ENCODE measurements around the gene PHLDB3.
A peak's percentile ranks its signal among the peaks of the same experiment; 100 is the strongest.
"Not testable (repeated sequence)": the region's sequence is repeated elsewhere in the genome, so short reads cannot be mapped to it uniquely, and the experiment has no call there.

Gene PHLDB3

DNA sequence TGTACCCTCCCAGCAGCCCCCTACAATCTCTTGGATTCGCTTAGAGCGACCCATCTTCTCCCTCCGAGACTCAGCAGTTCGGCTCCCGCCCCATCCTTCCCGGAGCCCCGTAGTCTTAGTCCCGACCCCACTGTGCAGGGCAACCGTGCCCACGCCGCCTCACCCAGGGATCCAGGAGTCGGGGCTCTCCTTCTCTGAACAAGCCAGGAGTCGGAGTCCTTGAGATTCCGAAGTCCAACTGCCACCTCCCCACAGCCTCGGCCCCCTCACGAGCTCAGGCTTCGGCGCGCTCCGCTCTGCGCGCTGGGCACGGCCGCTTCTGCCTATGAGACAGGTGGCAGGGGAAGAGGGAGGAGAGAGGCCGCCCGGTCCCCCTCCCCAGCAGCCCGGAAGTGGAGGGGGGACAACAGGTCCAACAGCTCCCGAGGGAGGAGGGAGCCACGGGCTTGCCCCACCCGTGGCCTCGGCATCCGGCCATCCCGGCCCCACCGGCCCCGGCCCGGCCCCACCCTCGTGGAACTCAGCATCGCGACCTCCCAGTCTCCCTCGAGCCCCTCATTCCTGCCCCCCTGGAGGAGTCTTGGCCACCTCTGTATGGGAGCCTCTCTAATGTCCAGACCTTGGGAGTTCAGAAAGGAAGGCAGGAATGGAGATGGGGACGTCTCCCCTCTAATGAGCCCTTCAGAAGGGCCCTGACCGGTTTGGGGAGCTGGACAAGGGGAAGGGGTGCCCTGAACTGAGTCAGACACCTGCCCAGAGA lies at the start of gene PHLDB3:
Gene PHLDB3 (minus strand): TSS at position 321 of the 760 bp plus-strand sequence. CDS start 628 bp downstream, outside the sequence.
- TF ChIP-seq, protein P1, sequence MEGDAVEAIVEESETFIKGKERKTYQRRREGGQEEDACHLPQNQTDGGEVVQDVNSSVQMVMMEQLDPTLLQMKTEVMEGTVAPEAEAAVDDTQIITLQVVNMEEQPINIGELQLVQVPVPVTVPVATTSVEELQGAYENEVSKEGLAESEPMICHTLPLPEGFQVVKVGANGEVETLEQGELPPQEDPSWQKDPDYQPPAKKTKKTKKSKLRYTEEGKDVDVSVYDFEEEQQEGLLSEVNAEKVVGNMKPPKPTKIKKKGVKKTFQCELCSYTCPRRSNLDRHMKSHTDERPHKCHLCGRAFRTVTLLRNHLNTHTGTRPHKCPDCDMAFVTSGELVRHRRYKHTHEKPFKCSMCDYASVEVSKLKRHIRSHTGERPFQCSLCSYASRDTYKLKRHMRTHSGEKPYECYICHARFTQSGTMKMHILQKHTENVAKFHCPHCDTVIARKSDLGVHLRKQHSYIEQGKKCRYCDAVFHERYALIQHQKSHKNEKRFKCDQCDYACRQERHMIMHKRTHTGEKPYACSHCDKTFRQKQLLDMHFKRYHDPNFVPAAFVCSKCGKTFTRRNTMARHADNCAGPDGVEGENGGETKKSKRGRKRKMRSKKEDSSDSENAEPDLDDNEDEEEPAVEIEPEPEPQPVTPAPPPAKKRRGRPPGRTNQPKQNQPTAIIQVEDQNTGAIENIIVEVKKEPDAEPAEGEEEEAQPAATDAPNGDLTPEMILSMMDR (conservative IDR thresholded peaks at IDR 0.05; ENCODE audit: low read depth, low read length), result no peak
- DNase-seq (ENCODE audit: low read depth), result no peak

DNA sequence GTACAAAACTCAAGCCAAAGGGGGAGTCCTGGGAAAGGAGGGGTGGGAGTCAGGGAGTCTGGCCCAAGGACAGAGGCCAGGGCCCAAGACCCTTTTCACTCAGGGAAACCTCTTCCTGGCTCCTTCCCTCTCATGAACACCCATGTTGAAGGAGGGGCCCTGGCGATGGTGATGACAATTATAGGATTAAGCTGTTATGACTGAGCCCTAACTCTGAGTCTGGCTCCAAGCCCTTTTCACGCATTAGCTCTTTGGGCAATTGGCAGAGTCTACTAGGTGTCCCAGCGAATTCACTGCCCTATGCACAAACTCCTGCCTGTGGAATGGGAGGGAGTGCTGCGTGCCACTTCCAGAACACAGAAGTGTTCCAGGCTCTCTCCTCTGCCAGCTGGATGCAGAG lies 49.1 kb upstream of the PHLDB3 start:
- DNase-seq (ENCODE audit: low read depth), result no peak
- TF ChIP-seq, protein P1 (conservative IDR thresholded peaks at IDR 0.05; ENCODE audit: low read depth, low read length), result no peak
- no peak overlapping the region for H3K4me3 ChIP-seq (ENCODE audit: low read length)

More for the DNA sequence above, at the start of gene PHLDB3:
- H3K4me3 ChIP-seq (ENCODE audit: low read length), result peak within 1 kb of the TSS; percentile 81

DNA sequence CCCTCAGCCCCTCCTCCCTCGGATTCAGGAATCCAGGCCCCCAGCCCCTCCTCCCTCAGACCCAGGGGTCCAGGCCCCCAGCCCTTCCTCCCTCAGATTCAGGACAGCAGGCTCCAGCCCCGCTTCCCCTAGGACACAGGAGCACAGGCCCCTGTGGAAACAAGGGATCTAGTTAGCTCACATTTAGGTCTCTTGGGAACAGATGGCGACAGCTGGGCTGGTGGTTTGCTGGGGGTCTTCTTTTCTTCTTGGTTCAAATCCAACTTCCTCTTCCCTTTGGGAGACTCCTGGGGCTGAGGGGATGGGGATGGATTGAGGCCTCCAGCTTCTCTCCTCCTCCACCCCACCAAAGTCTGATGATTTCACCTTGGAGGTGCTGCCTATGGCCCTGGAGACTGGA lies 48.1 kb upstream of the PHLDB3 start:
- no peak for DNase-seq (ENCODE audit: low read depth)
- TF ChIP-seq, protein P1 (conservative IDR thresholded peaks at IDR 0.05; ENCODE audit: low read depth, low read length), result no peak
- H3K4me3 ChIP-seq (ENCODE audit: low read length), result no peak overlapping the region

DNA sequence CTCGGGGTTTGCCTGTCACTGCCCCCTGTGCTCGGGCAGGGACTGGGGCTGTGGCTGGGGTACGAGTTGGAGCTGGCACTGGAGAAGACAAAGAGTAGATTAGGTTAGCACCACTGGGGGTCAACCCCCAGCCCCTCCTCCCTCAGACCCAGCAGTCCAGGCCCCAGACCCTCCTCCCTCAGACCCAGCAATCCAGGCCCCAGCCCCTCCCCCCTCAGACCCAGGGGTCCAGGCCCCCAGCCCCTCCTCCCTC lies 47.6 kb upstream of the PHLDB3 start:
- H3K4me3 ChIP-seq (ENCODE audit: low read length), result no peak overlapping the region
- TF ChIP-seq, protein P1 (conservative IDR thresholded peaks at IDR 0.05; ENCODE audit: low read depth, low read length), result no peak
- DNase-seq (ENCODE audit: low read depth), result no peak

DNA sequence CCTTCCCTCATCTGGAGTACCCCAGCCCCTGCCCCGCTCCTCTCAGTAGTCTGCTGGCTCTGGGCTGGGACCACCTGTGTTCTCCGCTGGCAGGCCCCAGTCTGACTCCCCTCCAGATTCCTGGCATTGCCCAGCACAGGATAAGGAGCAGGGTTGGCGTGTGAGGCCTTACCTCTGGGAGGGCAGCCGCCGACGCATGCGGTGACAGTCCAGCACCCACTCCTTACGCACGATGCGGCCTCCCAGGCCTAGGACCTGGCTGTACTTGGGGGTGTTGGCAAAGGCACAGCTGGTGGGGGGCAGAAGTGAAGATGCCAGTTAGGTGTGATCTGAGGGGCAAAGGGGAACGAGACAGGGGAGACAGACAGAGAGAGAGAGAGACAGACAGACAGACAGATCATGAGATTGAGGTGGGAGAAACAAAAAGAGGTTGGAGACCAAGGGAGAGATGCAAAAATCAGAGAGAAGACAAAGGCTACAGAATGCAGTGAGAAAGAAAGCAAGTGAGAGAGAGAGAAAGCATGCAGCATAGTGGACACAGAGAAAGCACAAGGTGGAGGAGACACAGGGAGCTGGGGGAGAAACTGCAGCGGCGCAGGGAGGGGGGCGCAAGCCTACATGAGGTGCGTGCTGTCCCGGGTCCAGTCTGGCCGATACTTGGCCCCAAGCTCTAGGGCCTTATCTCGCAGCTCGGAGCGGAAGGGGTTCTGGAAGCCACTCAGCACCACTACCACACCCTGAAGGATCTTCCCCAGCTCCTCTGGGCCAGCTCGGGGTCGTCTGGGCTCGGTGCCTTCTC lies 47.1 kb upstream of the PHLDB3 start:
- TF ChIP-seq, protein P1 (conservative IDR thresholded peaks at IDR 0.05; ENCODE audit: low read depth, low read length), result no peak
- H3K4me3 ChIP-seq (ENCODE audit: low read length), result no peak overlapping the region
- DNase-seq (ENCODE audit: low read depth), result no peak

DNA sequence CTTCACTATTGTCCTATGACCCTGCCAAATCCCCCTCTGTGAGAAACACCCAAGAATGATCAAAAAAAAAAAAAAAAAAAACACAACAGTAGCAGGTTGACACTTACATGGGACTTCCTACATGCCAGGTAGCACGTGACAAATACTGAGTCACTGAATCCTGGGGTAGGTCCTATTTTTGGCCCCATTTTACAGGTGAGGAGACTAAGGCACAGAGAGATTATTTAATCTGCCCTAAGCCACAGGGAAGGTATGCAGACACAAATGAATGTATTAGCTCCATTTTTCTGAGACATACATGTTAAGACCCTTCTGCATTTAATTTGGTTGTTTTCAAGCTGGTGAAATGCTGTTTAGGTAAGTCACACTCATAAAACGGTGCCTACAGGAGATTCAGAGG lies 44.2 kb upstream of the PHLDB3 start:
- TF ChIP-seq, protein P1 (conservative IDR thresholded peaks at IDR 0.05; ENCODE audit: low read depth, low read length), result no peak
- no peak for DNase-seq (ENCODE audit: low read depth)
- H3K4me3 ChIP-seq (ENCODE audit: low read length), result no peak overlapping the region

DNA sequence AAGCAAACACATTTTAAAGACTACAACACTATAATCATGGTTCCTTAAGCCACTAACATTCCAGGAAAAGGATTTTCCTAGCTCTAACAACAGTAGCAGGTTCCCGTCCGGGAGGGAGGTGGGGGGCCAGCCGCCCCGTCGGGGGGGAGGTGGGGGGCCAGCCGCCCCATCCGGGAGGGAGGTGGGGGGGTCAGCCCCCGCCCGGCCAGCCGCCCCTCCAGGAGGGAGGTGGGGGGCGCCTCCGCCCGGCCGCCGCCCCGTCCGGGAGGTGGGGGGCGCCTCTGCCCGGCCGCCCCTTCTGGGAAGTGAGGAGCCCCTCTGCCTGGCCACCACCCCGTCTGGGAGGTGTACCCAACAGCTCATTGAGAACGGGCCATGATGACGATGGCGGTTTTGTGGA lies 43.4 kb upstream of the PHLDB3 start:
- not testable (repeated sequence) for H3K4me3 ChIP-seq (ENCODE audit: low read length); DNase-seq (ENCODE audit: low read depth)

Data from retinal pigment epithelial cell (primary cell).